Mammary epithelial cell (primary cell): ENCODE data around the gene RETREG1.

Experiments used
- CTCF ChIP-seq, 2 donors: IDR thresholded peaks in 1 of 2; conservative IDR thresholded peaks in 1 of 2; 2 replicates each; pipeline ENCODE4 v1.5.1; 2011 to 2012; ENCODE audit warnings: inconsistent platforms in 2 of 2, low read length in 2 of 2, mild to moderate bottlenecking in 2 of 2, control low read depth in 1 of 2, low read depth in 1 of 2; ENCODE audit not compliant: insufficient read depth in 1 of 2; ENCODE audit errors: extremely low read depth in 1 of 2
- EZH2 ChIP-seq: IDR thresholded peaks from 2 replicates; pipeline ENCODE4 v1.6.1; 2012; ENCODE audit warnings: low read length, inconsistent platforms, borderline replicate concordance

- TF ChIP-seq CTCF (conservative IDR thresholded peaks at IDR 0.05 in 1 of 2, IDR thresholded peaks at IDR 0.05 in 1 of 2; ENCODE audit: extremely low read depth in 1 of 2, insufficient read depth in 1 of 2, low read depth in 1 of 2, low read length in 2 of 2) (peak; percentile 10 to 22), EZH2 (no peak)
Measured at GRCh38 chr5:16437977-16438376, 178.8 kb downstream of the RETREG1 start.
